ENCODE measurements around the gene WWC2. TPM values are rescaled to one million over a fixed set of nuclear protein-coding genes. Genes with fewer than 3 reads are reported as not detected.
A peak's percentile ranks its signal among the peaks of the same experiment; 100 is the strongest.

WWC2 gene
- total and polyA plus RNA-seq, 2 experiments from 2014 or later, result 19.3 to 24.7 TPM

DNA sequence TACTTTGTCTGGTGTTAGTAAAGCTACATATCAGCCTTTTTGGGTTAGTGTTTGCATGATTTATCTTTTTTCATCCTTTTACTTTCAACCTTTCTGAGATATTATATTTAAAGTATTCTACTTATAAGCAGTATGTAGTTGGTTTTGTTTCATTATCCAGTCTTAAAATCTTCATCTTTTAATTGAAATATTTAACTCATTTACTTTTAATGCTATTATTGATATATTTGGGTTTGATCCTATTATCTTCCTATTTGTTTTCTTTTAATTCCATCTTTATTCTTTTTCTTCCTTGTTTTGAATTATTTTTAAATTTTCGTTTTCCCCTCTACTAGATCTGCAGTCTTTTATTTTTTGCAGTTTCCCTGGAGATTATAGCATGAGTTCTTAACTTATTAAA lies 177.0 kb downstream of the WWC2 start:
- Histone ChIP-seq H3K27ac (no peak overlapping the region), H3K4me2 (no peak overlapping the region), H3K4me1 (ENCODE audit: insufficient read depth) (no peaks in the 10 kb centered on the region), H3K9me2 (replicated peaks; ENCODE audit: insufficient read depth) (no peaks in the 10 kb centered on the region), H3K4me3 (no peak overlapping the region), H2AFZ (no peak overlapping the region), H3K27me3 (no peaks in the 10 kb centered on the region), H3K79me2 (no peaks in the 10 kb centered on the region), H3K36me3 (replicated peaks; ENCODE audit: insufficient read depth, low read depth) (peaks cover 3% of the 10 kb centered on the region), H3K9me3 (ENCODE audit: low read depth) (peaks cover 11% of the 10 kb centered on the region), H4K20me1 (ENCODE audit: insufficient read depth, poor library complexity, severe bottlenecking) (no peaks in the 10 kb centered on the region)
- TF ChIP-seq EZH2phosphoT487 (IDR thresholded peaks at IDR 0.05; ENCODE audit: low read depth, severe bottlenecking, unreplicated experiment), result no peak
- TF ChIP-seq EZH2 (IDR thresholded peaks at IDR 0.05; ENCODE audit: borderline replicate concordance), result no peak
- TF ChIP-seq, protein P1, sequence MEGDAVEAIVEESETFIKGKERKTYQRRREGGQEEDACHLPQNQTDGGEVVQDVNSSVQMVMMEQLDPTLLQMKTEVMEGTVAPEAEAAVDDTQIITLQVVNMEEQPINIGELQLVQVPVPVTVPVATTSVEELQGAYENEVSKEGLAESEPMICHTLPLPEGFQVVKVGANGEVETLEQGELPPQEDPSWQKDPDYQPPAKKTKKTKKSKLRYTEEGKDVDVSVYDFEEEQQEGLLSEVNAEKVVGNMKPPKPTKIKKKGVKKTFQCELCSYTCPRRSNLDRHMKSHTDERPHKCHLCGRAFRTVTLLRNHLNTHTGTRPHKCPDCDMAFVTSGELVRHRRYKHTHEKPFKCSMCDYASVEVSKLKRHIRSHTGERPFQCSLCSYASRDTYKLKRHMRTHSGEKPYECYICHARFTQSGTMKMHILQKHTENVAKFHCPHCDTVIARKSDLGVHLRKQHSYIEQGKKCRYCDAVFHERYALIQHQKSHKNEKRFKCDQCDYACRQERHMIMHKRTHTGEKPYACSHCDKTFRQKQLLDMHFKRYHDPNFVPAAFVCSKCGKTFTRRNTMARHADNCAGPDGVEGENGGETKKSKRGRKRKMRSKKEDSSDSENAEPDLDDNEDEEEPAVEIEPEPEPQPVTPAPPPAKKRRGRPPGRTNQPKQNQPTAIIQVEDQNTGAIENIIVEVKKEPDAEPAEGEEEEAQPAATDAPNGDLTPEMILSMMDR (IDR thresholded peaks at IDR 0.05; ENCODE audit: poor library complexity), result no peak
- DNase-seq (ENCODE audit: low spot score), result no peak
- WGBS (ENCODE audit: low lambda C conversion rate, missing lambda C conversion rate), result 0% methylated on average over 1 of the region's 1 CpG

DNA sequence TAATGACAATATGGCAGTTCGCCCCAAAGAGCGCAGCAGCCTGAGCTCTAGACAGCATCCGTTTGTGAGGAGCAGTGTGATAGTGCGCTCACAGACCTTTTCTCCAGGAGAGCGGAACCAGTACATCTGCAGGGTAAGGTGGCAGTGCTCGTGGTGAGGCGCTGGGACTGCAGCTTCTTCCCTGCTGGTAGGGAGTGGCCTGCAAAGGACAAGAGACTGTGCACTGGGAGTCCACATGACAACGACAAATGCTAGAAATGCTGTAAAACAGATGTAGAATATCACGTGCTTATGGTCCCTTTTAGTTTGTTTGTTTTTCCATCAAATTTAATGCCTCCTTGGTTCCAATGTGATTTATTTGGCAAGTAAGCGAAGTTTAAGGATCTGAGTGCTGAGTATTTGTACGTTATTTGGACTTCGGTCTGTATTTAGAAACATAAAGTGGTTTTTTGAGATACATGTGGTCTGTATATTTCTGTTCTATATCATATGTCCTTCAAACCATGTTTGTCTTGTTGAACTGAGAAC lies 185.3 kb downstream of the WWC2 start:
- Histone ChIP-seq H2AFZ (no peak overlapping the region), H3K27ac (no peak overlapping the region), H3K4me2 (no peak overlapping the region), H3K4me1 (ENCODE audit: insufficient read depth) (peaks cover 23% of the 10 kb centered on the region), H3K27me3 (no peaks in the 10 kb centered on the region), H3K9me3 (ENCODE audit: low read depth) (no peaks in the 10 kb centered on the region), H3K9me2 (replicated peaks; ENCODE audit: insufficient read depth) (no peaks in the 10 kb centered on the region), H4K20me1 (ENCODE audit: insufficient read depth, poor library complexity, severe bottlenecking) (no peaks in the 10 kb centered on the region), H3K36me3 (replicated peaks; ENCODE audit: insufficient read depth, low read depth) (no peaks in the 10 kb centered on the region), H3K4me3 (no peak overlapping the region), H3K79me2 (no peaks in the 10 kb centered on the region)
- 84% methylated on average over 12 of the region's 12 CpGs for WGBS (ENCODE audit: low lambda C conversion rate, missing lambda C conversion rate)
- DNase-seq (ENCODE audit: low spot score), result no peak
- TF ChIP-seq, protein P1 (IDR thresholded peaks at IDR 0.05; ENCODE audit: poor library complexity), result no peak
- TF ChIP-seq EZH2phosphoT487 (IDR thresholded peaks at IDR 0.05; ENCODE audit: low read depth, severe bottlenecking, unreplicated experiment) (no peak), EZH2 (IDR thresholded peaks at IDR 0.05; ENCODE audit: borderline replicate concordance) (no peak)

DNA sequence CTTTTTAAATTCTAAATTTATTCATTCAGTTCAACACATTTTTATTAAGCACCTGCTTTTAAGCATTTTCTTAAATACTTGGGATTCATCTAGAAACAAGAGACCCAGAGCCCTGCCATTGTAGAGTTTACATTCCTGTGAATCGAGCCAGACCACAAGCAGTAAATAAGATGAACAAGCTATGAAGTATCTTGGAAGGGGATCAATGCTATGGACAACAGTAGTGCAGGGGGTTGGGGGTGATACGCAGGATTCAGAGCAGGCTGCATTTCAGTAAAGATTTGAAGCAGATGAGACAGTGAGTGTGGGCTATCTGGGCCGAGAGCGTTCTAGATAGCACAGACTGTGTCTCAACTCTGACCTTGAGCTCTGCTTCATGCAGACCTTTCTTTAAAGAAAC lies 185.9 kb downstream of the WWC2 start:
- TF ChIP-seq, protein P1 (IDR thresholded peaks at IDR 0.05; ENCODE audit: poor library complexity), result no peak
- TF ChIP-seq EZH2phosphoT487 (IDR thresholded peaks at IDR 0.05; ENCODE audit: low read depth, severe bottlenecking, unreplicated experiment), result no peak
- TF ChIP-seq EZH2 (IDR thresholded peaks at IDR 0.05; ENCODE audit: borderline replicate concordance), result no peak
- no peaks in the 10 kb centered on the region for H3K79me2 ChIP-seq
- no peak overlapping the region for H3K4me3 ChIP-seq
- no peaks in the 10 kb centered on the region for H4K20me1 ChIP-seq (ENCODE audit: insufficient read depth, poor library complexity, severe bottlenecking)
- peaks cover 23% of the 10 kb centered on the region for H3K4me1 ChIP-seq (ENCODE audit: insufficient read depth)
- H3K27ac ChIP-seq, result no peak overlapping the region
- no peak for DNase-seq (ENCODE audit: low spot score)
- H3K9me3 ChIP-seq (ENCODE audit: low read depth), result no peaks in the 10 kb centered on the region
- 67% methylated on average over 4 of the region's 4 CpGs for WGBS (ENCODE audit: low lambda C conversion rate, missing lambda C conversion rate)
- H3K9me2 ChIP-seq (replicated peaks; ENCODE audit: insufficient read depth), result no peaks in the 10 kb centered on the region
- no peaks in the 10 kb centered on the region for H3K27me3 ChIP-seq
- no peak overlapping the region for H2AFZ ChIP-seq
- peak overlapping the region; percentile 27 for H3K4me2 ChIP-seq
- H3K36me3 ChIP-seq (replicated peaks; ENCODE audit: insufficient read depth, low read depth), result no peaks in the 10 kb centered on the region
